Measurements from ENCODE around the gene SFSWAP. TPM values are rescaled to one million over a fixed set of nuclear protein-coding genes. Genes with fewer than 3 reads are reported as not detected.

SFSWAP gene
- total and polyA plus RNA-seq, 2 of the 8 experiments (the other 6 are each of a cell fraction or from before 2014, with no cell fraction given): 36.5 to 49.5 TPM

- Histone ChIP-seq H4K8ac (ENCODE audit: extremely low read depth, insufficient read depth, low read length) (no peak overlapping the region), H3K9ac (replicated peaks in 1 of 4; ENCODE audit: extremely low read depth in 1 of 4, low read depth in 3 of 4, low read length in 3 of 4) (no peak overlapping the region), H3K4me2 (ENCODE audit: insufficient read depth in 1 of 2, low read depth in 2 of 2, low read length in 2 of 2) (no peak overlapping the region), H2AK5ac (ENCODE audit: low read depth, low read length) (no peak overlapping the region), H4K5ac (ENCODE audit: insufficient read length, low read depth, low read length) (no peak overlapping the region), H2BK5ac (ENCODE audit: low read depth, low read length) (no peak overlapping the region), H3K56ac (replicated peaks; ENCODE audit: insufficient read length, low read depth, low read length) (no peak overlapping the region), H2BK20ac (ENCODE audit: low read length) (no peak overlapping the region), H3K23me2 (ENCODE audit: low read depth, low read length) (no peaks in the 10 kb centered on the region), H3K18ac (ENCODE audit: extremely low read depth, low read length) (no peak overlapping the region), H3K4me3 (ENCODE audit: extremely low read depth in 1 of 4, insufficient read depth in 2 of 4, low read depth in 3 of 4, low read length in 4 of 4) (no peak overlapping the region), H3K14ac (ENCODE audit: insufficient read length) (no peak overlapping the region), H4K91ac (replicated peaks; ENCODE audit: insufficient read length, low read length) (no peak overlapping the region), H3K79me2 (ENCODE audit: control insufficient read depth in 1 of 2, insufficient read depth in 2 of 2, low read length in 2 of 2) (no peaks in the 10 kb centered on the region), H3K4me1 (replicated peaks in 1 of 4; ENCODE audit: control insufficient read depth in 3 of 4, insufficient read depth in 4 of 4, low read length in 3 of 4) (no peaks in the 10 kb centered on the region), H2BK120ac (replicated peaks; ENCODE audit: low read depth, low read length) (no peak overlapping the region), H3K23ac (ENCODE audit: insufficient read length) (no peak overlapping the region), H3K27me3 (replicated peaks in 1 of 4; ENCODE audit: control insufficient read depth in 3 of 4, extremely low read depth in 1 of 4, insufficient read depth in 3 of 4, low read length in 3 of 4) (no peaks in the 10 kb centered on the region), H2AFZ (ENCODE audit: low read length) (no peak overlapping the region), H3K79me1 (ENCODE audit: low read depth, low read length) (no peaks in the 10 kb centered on the region), H3K9me3 (ENCODE audit: insufficient read depth in 2 of 2, low read depth in 1 of 2, low read length in 1 of 2) (no peaks in the 10 kb centered on the region), H2BK12ac (ENCODE audit: low read depth, low read length) (no peak overlapping the region), H3K27ac (ENCODE audit: low read depth, low read length) (no peak overlapping the region), H4K20me1 (replicated peaks in 1 of 2; ENCODE audit: control insufficient read depth in 1 of 2, insufficient read depth in 2 of 2, low read length in 2 of 2) (peaks cover 0 to 7% of the 10 kb centered on the region in 2 experiments), H2BK15ac (ENCODE audit: low read length) (no peak overlapping the region), H3K36me3 (ENCODE audit: control insufficient read depth in 2 of 4, insufficient read depth in 4 of 4, low read length in 3 of 4) (peaks cover 2 to 43% (median 14%) of the 10 kb centered on the region in 4 experiments; a peak in 6 of 8 replicates), H3K4ac (replicated peaks; ENCODE audit: insufficient read length, low read depth, low read length) (no peak overlapping the region)
- DNase-seq (ENCODE audit: low read depth in 1 of 2, low spot score in 2 of 2) (no peak), FAIRE-seq (no peak)
- TF ChIP-seq TAF1 (IDR thresholded peaks at IDR 0.05; ENCODE audit: low read depth, low read length) (no peak), RAD21 (IDR thresholded peaks at IDR 0.05 in 1 of 2, conservative IDR thresholded peaks at IDR 0.05 in 1 of 2; ENCODE audit: low read depth in 2 of 2, low read length in 2 of 2) (no peak), BRCA1 (IDR thresholded peaks at IDR 0.05; ENCODE audit: low read depth, low read length) (no peak), KDM1A (IDR thresholded peaks at IDR 0.05; ENCODE audit: borderline replicate concordance, low read length) (no peak), CTCF (IDR thresholded peaks at IDR 0.05; ENCODE audit: control extremely low read depth in 1 of 3, insufficient read depth in 1 of 3, low read depth in 1 of 3, low read length in 3 of 3) (no peak), CTBP2 (IDR thresholded peaks at IDR 0.05; ENCODE audit: borderline replicate concordance, insufficient read depth, insufficient read length, low read length) (no peak), KDM5A (IDR thresholded peaks at IDR 0.05; ENCODE audit: low read length) (no peak), GTF2F1 (IDR thresholded peaks at IDR 0.05; ENCODE audit: borderline replicate concordance, low read depth, low read length) (no peak), EZH2 (IDR thresholded peaks at IDR 0.05; ENCODE audit: low read depth, low read length, severe bottlenecking) (no peak)
- TF ChIP-seq, protein P1, sequence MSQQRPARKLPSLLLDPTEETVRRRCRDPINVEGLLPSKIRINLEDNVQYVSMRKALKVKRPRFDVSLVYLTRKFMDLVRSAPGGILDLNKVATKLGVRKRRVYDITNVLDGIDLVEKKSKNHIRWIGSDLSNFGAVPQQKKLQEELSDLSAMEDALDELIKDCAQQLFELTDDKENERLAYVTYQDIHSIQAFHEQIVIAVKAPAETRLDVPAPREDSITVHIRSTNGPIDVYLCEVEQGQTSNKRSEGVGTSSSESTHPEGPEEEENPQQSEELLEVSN (IDR thresholded peaks at IDR 0.05): no peak
- POLR2A ChIA-PET (ENCODE audit: partially characterized antibody): interaction anchor here (0.6 kb wide), 1 partner anchor 118 kb away, joined by 3 read pairs; no protein-coding TSS in a partner anchor
- CTCF ChIA-PET (ENCODE audit: partially characterized antibody): interaction anchor here (1.1 to 2.1 kb wide), 3 partner anchors 10 to 20 kb away, joined by 3 to 5 read pairs (median 4); no protein-coding TSS in a partner anchor
- 91% methylated on average over 16 of the region's 16 CpGs; no CpG with 5 or more reads in 1 of the 2 experiments for WGBS, 2 experiments (ENCODE audit: extremely low coverage in 1 of 2, insufficient coverage in 1 of 2, insufficient read length in 1 of 2, insufficient replicate concordance in 2 of 2, low coverage in 1 of 2, low lambda C conversion rate in 2 of 2, missing lambda C conversion rate in 1 of 2)
Observed at GRCh38 chr12:131843527-131843926, 132.6 kb downstream of the SFSWAP start.
